ENCODE measurements around the gene TTC7B. TPM values are rescaled to one million over a fixed set of nuclear protein-coding genes. Genes with fewer than 3 reads are reported as not detected.

TTC7B gene
- total and polyA plus RNA-seq, 2 donors (not counting 1 experiment from before 2014, with no cell fraction given), result 18.8 to 37.5 TPM

GRCh38 chr14:90582166-90582565 is 234.1 kb downstream of the TTC7B start:
- no peaks in the 10 kb centered on the region for H3K27me3 ChIP-seq (ENCODE audit: control insufficient read depth, insufficient read depth, low read length)
- no peak overlapping the region for H3K4me3 ChIP-seq (replicated peaks in 1 of 4; ENCODE audit: control extremely low read depth in 1 of 4, insufficient read depth in 1 of 4, low read depth in 3 of 4, low read length in 4 of 4)
- no peaks in the 10 kb centered on the region for H3K9me3 ChIP-seq (ENCODE audit: control insufficient read depth, insufficient read depth, low read depth, low read length)
- no peak overlapping the region for H3K9ac ChIP-seq (ENCODE audit: insufficient read depth, low read length)
- no peaks in the 10 kb centered on the region for H4K20me1 ChIP-seq (ENCODE audit: control insufficient read depth, extremely low read depth, insufficient read depth, low read length)
- TF ChIP-seq CTCF (conservative IDR thresholded peaks at IDR 0.05 in 1 of 2, IDR thresholded peaks at IDR 0.05 in 1 of 2; ENCODE audit: low read depth in 1 of 2, low read length in 2 of 2), result no peak
- DNase-seq (ENCODE audit: low read depth in 2 of 2), result no peak
- H3K27ac ChIP-seq (ENCODE audit: insufficient read depth, low read length), result no peak overlapping the region
- no peak overlapping the region for H3K4me2 ChIP-seq (ENCODE audit: extremely low read depth, insufficient read depth, low read length)
- no peaks in the 10 kb centered on the region for H3K4me1 ChIP-seq (ENCODE audit: control insufficient read depth, extremely low read depth, insufficient read depth, low read length)
- H3K36me3 ChIP-seq (ENCODE audit: control insufficient read depth, insufficient read depth, low read length), result peaks cover 2% of the 10 kb centered on the region
- H2AFZ ChIP-seq (ENCODE audit: low read length), result no peak overlapping the region
- no peaks in the 10 kb centered on the region for H3K79me2 ChIP-seq (ENCODE audit: control insufficient read depth, insufficient read depth, low read length)

DNA sequence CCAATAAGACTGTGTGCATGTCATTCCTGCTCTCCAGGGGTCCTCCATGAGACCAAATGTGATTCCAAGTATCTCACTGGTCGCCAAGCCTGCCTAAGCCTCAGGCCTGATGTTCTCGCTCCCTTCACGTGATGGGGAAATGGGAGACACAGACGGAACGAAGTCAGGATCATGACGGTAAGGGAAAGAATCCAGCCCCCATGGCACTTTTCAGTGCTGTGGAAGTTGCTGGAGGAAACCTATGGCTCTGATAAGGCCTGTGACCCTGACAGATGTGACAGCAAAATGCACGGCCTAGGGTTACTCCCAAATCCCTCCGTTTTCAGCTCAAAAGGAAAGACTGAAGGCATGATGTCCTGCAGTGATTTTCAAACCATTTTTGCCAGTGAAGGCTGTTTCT is 234.5 kb downstream of the TTC7B start:
- no peaks in the 10 kb centered on the region for H4K20me1 ChIP-seq (ENCODE audit: control insufficient read depth, extremely low read depth, insufficient read depth, low read length)
- peaks cover 2% of the 10 kb centered on the region for H3K36me3 ChIP-seq (ENCODE audit: control insufficient read depth, insufficient read depth, low read length)
- TF ChIP-seq EZH2 (IDR thresholded peaks at IDR 0.05; ENCODE audit: low read length, missing control alignments) (no peak), CTCF (conservative IDR thresholded peaks at IDR 0.05 in 1 of 2, IDR thresholded peaks at IDR 0.05 in 1 of 2; ENCODE audit: low read depth in 1 of 2, low read length in 2 of 2) (no peak)
- H3K27me3 ChIP-seq (ENCODE audit: control insufficient read depth, insufficient read depth, low read length), result no peaks in the 10 kb centered on the region
- no peak overlapping the region for H2AFZ ChIP-seq (ENCODE audit: low read length)
- H3K27ac ChIP-seq (ENCODE audit: insufficient read depth, low read length), result no peak overlapping the region
- H3K9ac ChIP-seq (ENCODE audit: insufficient read depth, low read length), result no peak overlapping the region
- H3K4me1 ChIP-seq (ENCODE audit: control insufficient read depth, extremely low read depth, insufficient read depth, low read length), result no peaks in the 10 kb centered on the region
- no peak overlapping the region for H3K4me3 ChIP-seq (replicated peaks in 1 of 4; ENCODE audit: control extremely low read depth in 1 of 4, insufficient read depth in 1 of 4, low read depth in 3 of 4, low read length in 4 of 4)
- H3K9me3 ChIP-seq (ENCODE audit: control insufficient read depth, insufficient read depth, low read depth, low read length), result no peaks in the 10 kb centered on the region
- no peaks in the 10 kb centered on the region for H3K79me2 ChIP-seq (ENCODE audit: control insufficient read depth, insufficient read depth, low read length)
- DNase-seq (ENCODE audit: low read depth in 2 of 2), result no peak
- H3K4me2 ChIP-seq (ENCODE audit: extremely low read depth, insufficient read depth, low read length), result no peak overlapping the region

- Histone ChIP-seq H3K4me1 (ENCODE audit: control insufficient read depth, extremely low read depth, insufficient read depth, low read length) (no peaks in the 10 kb centered on the region), H3K4me3 (replicated peaks in 1 of 4; ENCODE audit: control extremely low read depth in 1 of 4, insufficient read depth in 1 of 4, low read depth in 3 of 4, low read length in 4 of 4) (no peak overlapping the region), H3K36me3 (ENCODE audit: control insufficient read depth, insufficient read depth, low read length) (peaks cover 2% of the 10 kb centered on the region), H3K4me2 (ENCODE audit: extremely low read depth, insufficient read depth, low read length) (no peak overlapping the region), H3K79me2 (ENCODE audit: control insufficient read depth, insufficient read depth, low read length) (no peaks in the 10 kb centered on the region), H2AFZ (ENCODE audit: low read length) (no peak overlapping the region), H3K9ac (ENCODE audit: insufficient read depth, low read length) (no peak overlapping the region), H3K27ac (ENCODE audit: insufficient read depth, low read length) (no peak overlapping the region), H3K27me3 (ENCODE audit: control insufficient read depth, insufficient read depth, low read length) (no peaks in the 10 kb centered on the region), H3K9me3 (ENCODE audit: control insufficient read depth, insufficient read depth, low read depth, low read length) (no peaks in the 10 kb centered on the region), H4K20me1 (ENCODE audit: control insufficient read depth, extremely low read depth, insufficient read depth, low read length) (no peaks in the 10 kb centered on the region)
- no peak for TF ChIP-seq CTCF (conservative IDR thresholded peaks at IDR 0.05 in 1 of 2, IDR thresholded peaks at IDR 0.05 in 1 of 2; ENCODE audit: low read depth in 1 of 2, low read length in 2 of 2)
- TF ChIP-seq EZH2 (IDR thresholded peaks at IDR 0.05; ENCODE audit: low read length, missing control alignments), result no peak
- no peak for DNase-seq (ENCODE audit: low read depth in 2 of 2)
Measured at GRCh38 chr14:90580377-90581335, 235.6 kb downstream of the TTC7B start.

Data from fibroblast of lung (primary cell).